GM23248 (cell line): ENCODE results near the gene LRBA. TPM values are rescaled to one million over a fixed set of nuclear protein-coding genes. Genes with fewer than 3 reads are reported as not detected.
A peak's percentile ranks its signal among the peaks of the same experiment; 100 is the strongest.

Source experiments
- DNase-seq: peaks from one replicate; pipeline ENCODE4 v3.0.0-alpha.2; 2015
- H2AFZ ChIP-seq: fragments of 200-600 bp; sonication (generic); 2 replicates; pipeline ENCODE4 v1.6.1; 2016; ENCODE audit warnings: antibody characterized with exemption
- H3F3A ChIP-seq: fragments of 200-600 bp; sonication (generic); 2 replicates; pipeline ENCODE4 v1.6.1; 2016; ENCODE audit warnings: mild to moderate bottlenecking, antibody characterized with exemption, mixed run types; ENCODE audit not compliant: insufficient read depth
- H3K27ac ChIP-seq: fragments of 200-600 bp; sonication (generic); 2 replicates; pipeline ENCODE4 v1.5.1; 2016; ENCODE audit warnings: mild to moderate bottlenecking
- H3K27me3 ChIP-seq: fragments of 200-600 bp; sonication (generic); replicated peaks from 2 replicates; pipeline ENCODE4 v1.6.1; 2016; ENCODE audit warnings: mild to moderate bottlenecking; ENCODE audit not compliant: insufficient read depth
- H3K36me3 ChIP-seq: fragments of 200-600 bp; sonication (generic); 2 replicates; pipeline ENCODE4 v1.6.1; 2016; ENCODE audit warnings: low read depth, mild to moderate bottlenecking
- H3K4me1 ChIP-seq: fragments of 200-600 bp; sonication (generic); 2 replicates; pipeline ENCODE4 v1.6.1; 2016; ENCODE audit warnings: mild to moderate bottlenecking; ENCODE audit not compliant: insufficient read depth
- H3K4me2 ChIP-seq: fragments of 200-600 bp; sonication (generic); one replicate; pipeline ENCODE4 v1.6.1; 2016; ENCODE audit warnings: mild to moderate bottlenecking; ENCODE audit not compliant: unreplicated experiment
- H3K4me3 ChIP-seq: fragments of 200-600 bp; sonication (generic); 2 replicates; pipeline ENCODE4 v1.5.1; 2016; ENCODE audit warnings: mild to moderate bottlenecking
- H3K79me2 ChIP-seq: fragments of 200-600 bp; sonication (generic); 2 replicates; pipeline ENCODE4 v1.6.1; 2016; ENCODE audit warnings: mild to moderate bottlenecking; ENCODE audit not compliant: insufficient read depth
- H3K9ac ChIP-seq: fragments of 200-600 bp; sonication (generic); 2 replicates; pipeline ENCODE4 v1.6.1; 2016; ENCODE audit warnings: mild to moderate bottlenecking
- H3K9me2 ChIP-seq: fragments of 200-600 bp; sonication (generic); 2 replicates; pipeline ENCODE4 v1.6.1; 2016; ENCODE audit warnings: mixed run types, mild to moderate bottlenecking, moderate library complexity; ENCODE audit not compliant: insufficient read depth
- H3K9me3 ChIP-seq: fragments of 200-600 bp; sonication (generic); one replicate; pipeline ENCODE4 v1.6.1; 2017; ENCODE audit warnings: low read depth
- H4K20me1 ChIP-seq: fragments of 200-600 bp; sonication (generic); 2 replicates; pipeline ENCODE4 v1.6.0; 2016; ENCODE audit not compliant: insufficient read depth
- EZH2 ChIP-seq: fragments of 200-600 bp; sonication (generic); IDR thresholded peaks from 2 replicates; pipeline ENCODE4 v1.6.1; 2018; ENCODE audit warnings: antibody characterized with exemption, mild to moderate bottlenecking; ENCODE audit not compliant: insufficient read depth, poor library complexity, severe bottlenecking
- EZH2phosphoT487 ChIP-seq: fragments of 200-600 bp; sonication (generic); IDR thresholded peaks from 2 replicates; pipeline ENCODE4 v1.6.1; 2018; ENCODE audit warnings: antibody characterized with exemption, moderate library complexity, mild to moderate bottlenecking, low read depth; ENCODE audit not compliant: insufficient read depth
- WGBS, 2 experiments: methylation state at CpG; one replicate each; pipeline ENCODE4 v1.1.6; 2015 to 2017; ENCODE audit warnings: low lambda C conversion rate in 2 of 2, low coverage in 1 of 2; ENCODE audit errors: missing lambda C conversion rate in 2 of 2; 5-methylcytosine and 5-hydroxymethylcytosine counted together
- in situ Hi-C: fragments of 300-500 bp; cut with MboI; formaldehyde crosslinking; loops from 2 replicates; pipeline ENCODE4 v1.15.0; 2020
- polyA plus RNA-seq: library from polyadenylated mRNA; unstranded; fragments of >200 nt; fragmentation: Nextera tagmentation; extraction: Ambion mirVana; gene quantifications from 2 replicates; pipeline ENCODE4 v1.2.1, GENCODE V29; 2016
- total RNA-seq: library from RNA; depleted of rRNA; stranded (reverse); fragments of >200 nt; shearing (Covaris generic); gene quantifications from 2 replicates; pipeline ENCODE4 v1.2.3, GENCODE V29; 2014

Gene LRBA
- total and polyA plus RNA-seq, 2 experiments from 2014 or later: 6.6 to 17.8 TPM

DNA sequence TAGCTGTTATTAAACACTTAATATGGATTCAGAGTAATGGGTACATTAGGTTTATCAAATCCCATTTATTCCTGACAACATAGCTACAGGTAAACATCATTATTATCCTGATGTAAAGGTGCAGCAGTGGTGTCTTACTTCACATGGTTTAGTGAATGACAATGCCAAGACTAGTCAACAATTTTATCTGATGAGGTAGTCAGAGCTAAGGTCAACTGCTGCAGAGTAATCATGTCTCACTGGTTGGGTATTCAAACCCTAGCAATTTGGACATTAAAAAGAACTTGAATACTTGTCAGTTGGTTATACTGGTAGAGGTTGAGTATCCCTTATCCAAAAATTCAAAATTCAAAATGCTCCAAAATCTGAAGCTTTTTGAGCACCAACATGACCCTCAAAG lies 315.5 kb downstream of the LRBA start:
- H3F3A ChIP-seq: no peaks in the 10 kb centered on the region
- H2AFZ ChIP-seq: no peak overlapping the region
- H3K4me1 ChIP-seq: no peaks in the 10 kb centered on the region
- H3K9me2 ChIP-seq: no peaks in the 10 kb centered on the region
- no peak overlapping the region for H3K4me2 ChIP-seq
- no peak overlapping the region for H3K4me3 ChIP-seq
- peak; percentile 2 for DNase-seq
- no peak overlapping the region for H3K9ac ChIP-seq
- H3K36me3 ChIP-seq: no peaks in the 10 kb centered on the region
- H4K20me1 ChIP-seq: no peaks in the 10 kb centered on the region
- in situ Hi-C loops: no loop called here
- H3K27me3 ChIP-seq: no peaks in the 10 kb centered on the region
- no peaks in the 10 kb centered on the region for H3K9me3 ChIP-seq
- no peak for TF ChIP-seq EZH2phosphoT487
- TF ChIP-seq EZH2: no peak
- no peaks in the 10 kb centered on the region for H3K79me2 ChIP-seq
- no peak overlapping the region for H3K27ac ChIP-seq

DNA sequence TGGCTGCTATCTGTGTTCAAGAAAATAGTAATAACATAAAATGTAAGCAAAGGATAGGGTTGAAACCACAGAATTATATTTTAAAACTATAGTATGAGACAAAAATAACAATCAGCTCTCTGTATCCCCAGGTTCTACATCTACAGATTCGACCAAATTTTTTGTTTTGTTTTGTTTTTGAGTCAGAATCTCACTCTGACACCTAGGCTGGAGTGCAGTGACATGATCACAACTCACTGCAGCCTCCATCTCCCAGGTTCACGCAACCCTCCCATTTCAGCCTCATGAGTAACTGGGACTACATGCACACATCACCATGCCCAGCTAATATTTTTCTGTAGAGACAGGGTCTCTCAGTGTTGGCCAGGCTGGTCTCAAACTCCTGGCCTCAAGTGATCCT lies 319.9 kb downstream of the LRBA start:
- H3K27me3 ChIP-seq: no peaks in the 10 kb centered on the region
- no peaks in the 10 kb centered on the region for H3K4me1 ChIP-seq
- H3K27ac ChIP-seq: no peak overlapping the region
- no peak overlapping the region for H3K9ac ChIP-seq
- no peaks in the 10 kb centered on the region for H3F3A ChIP-seq
- H2AFZ ChIP-seq: no peak overlapping the region
- H3K79me2 ChIP-seq: no peaks in the 10 kb centered on the region
- H3K9me2 ChIP-seq: no peaks in the 10 kb centered on the region
- in situ Hi-C loops: no loop called here
- no peaks in the 10 kb centered on the region for H4K20me1 ChIP-seq
- no peaks in the 10 kb centered on the region for H3K36me3 ChIP-seq
- no peaks in the 10 kb centered on the region for H3K9me3 ChIP-seq
- DNase-seq: no peak
- TF ChIP-seq EZH2 (no peak), EZH2phosphoT487 (no peak)
- no peak overlapping the region for H3K4me2 ChIP-seq
- 58 to 60% methylated on average over 2 of the region's 2 CpGs for WGBS, 2 experiments
- H3K4me3 ChIP-seq: no peak overlapping the region

DNA sequence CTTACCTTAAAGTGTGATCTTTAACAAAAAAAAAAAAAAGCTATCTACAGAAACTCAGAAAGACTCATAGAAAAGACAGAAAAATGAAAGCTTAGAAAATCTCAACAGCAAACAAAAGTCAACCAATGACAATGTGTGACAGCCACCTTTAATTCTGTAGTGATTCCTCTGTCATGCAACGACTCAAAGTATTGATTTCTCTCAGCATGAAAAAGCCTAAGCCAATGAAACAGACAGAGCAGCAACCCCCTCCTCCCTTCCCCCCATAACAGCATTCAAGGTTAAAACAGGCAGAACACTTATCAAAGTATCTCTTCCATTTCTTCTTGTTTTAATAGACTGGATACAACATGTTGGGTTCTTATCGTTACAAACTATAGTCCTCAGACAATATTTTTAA lies 320.6 kb downstream of the LRBA start:
- Histone ChIP-seq H3K36me3 (no peaks in the 10 kb centered on the region), H4K20me1 (no peaks in the 10 kb centered on the region), H3K27me3 (no peaks in the 10 kb centered on the region), H3K27ac (no peak overlapping the region), H2AFZ (no peak overlapping the region), H3K9me2 (no peaks in the 10 kb centered on the region), H3F3A (no peaks in the 10 kb centered on the region), H3K4me3 (no peak overlapping the region), H3K4me1 (no peaks in the 10 kb centered on the region), H3K4me2 (no peak overlapping the region), H3K9ac (no peak overlapping the region), H3K9me3 (no peaks in the 10 kb centered on the region), H3K79me2 (no peaks in the 10 kb centered on the region)
- in situ Hi-C loops: no loop called here
- TF ChIP-seq EZH2 (no peak), EZH2phosphoT487 (no peak)
- DNase-seq: no peak
- 60 to 69% methylated on average over 2 of the region's 2 CpGs for WGBS, 2 experiments

DNA sequence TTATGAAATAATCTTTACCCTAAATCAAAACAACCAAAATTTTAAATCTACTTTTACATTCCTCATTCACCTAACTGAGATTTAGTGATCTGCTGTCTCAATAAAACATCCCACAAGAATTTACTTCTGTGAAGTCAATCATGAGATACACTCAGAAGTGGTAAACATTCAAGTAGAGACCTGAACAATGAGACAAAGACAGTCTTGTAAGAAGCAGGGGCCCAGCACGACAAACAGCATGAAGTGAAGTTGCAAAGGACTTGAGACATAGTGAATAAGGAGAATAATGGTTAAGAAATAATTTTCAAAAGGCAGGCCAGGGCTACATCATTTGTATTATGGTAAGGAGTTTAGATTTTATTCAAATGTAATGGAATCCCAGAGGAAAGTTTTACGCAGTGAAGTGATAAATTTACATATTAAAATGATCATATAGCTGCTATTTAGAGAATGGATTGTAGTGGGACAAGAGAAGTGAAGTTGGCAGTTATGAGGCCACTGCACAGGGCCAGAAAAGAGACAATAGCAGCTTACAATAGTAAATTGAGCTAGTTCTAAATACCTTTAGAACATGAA lies 331.2 kb downstream of the LRBA start:
- Histone ChIP-seq H3K27me3 (no peaks in the 10 kb centered on the region), H3K27ac (no peak overlapping the region), H3K79me2 (no peaks in the 10 kb centered on the region), H3K4me3 (no peak overlapping the region), H3F3A (no peaks in the 10 kb centered on the region), H3K4me1 (no peaks in the 10 kb centered on the region), H3K9me2 (no peaks in the 10 kb centered on the region), H3K4me2 (no peak overlapping the region), H4K20me1 (no peaks in the 10 kb centered on the region), H3K9me3 (no peaks in the 10 kb centered on the region), H3K36me3 (no peaks in the 10 kb centered on the region), H2AFZ (no peak overlapping the region), H3K9ac (no peak overlapping the region)
- no peak for TF ChIP-seq EZH2phosphoT487
- TF ChIP-seq EZH2: no peak
- 69 to 74% methylated on average over 2 of the region's 2 CpGs for WGBS, 2 experiments
- DNase-seq: no peak
- in situ Hi-C loops: no loop called here

DNA sequence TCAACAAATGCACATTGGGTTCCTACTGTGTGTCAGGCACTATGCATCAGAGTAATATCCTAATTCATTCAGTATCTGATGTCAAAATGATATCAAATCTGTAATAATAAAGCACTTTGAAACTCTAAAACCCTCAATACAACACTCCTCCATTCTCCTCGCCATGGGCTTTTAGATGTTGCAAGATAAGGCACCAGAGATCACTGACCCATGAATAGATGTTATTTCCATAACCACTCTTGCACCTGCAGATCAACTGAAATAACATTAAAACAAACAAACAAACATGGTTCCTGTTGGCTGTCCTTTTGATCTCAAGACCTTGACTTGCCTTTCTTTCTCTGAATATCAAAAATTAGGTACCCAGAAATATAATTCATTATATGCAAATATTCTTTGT lies 333.0 kb downstream of the LRBA start:
- Histone ChIP-seq H3K27ac (no peak overlapping the region), H3K4me3 (no peak overlapping the region), H3K9me3 (no peaks in the 10 kb centered on the region), H3K9me2 (no peaks in the 10 kb centered on the region), H2AFZ (no peak overlapping the region), H4K20me1 (no peaks in the 10 kb centered on the region), H3K4me1 (no peaks in the 10 kb centered on the region), H3K36me3 (no peaks in the 10 kb centered on the region), H3K9ac (no peak overlapping the region), H3K4me2 (no peak overlapping the region), H3K79me2 (no peaks in the 10 kb centered on the region), H3K27me3 (no peaks in the 10 kb centered on the region), H3F3A (no peaks in the 10 kb centered on the region)
- in situ Hi-C loops: no loop called here
- WGBS, 2 experiments: 83 to 92% methylated on average over 1 of the region's 1 CpG
- no peak for TF ChIP-seq EZH2
- no peak for TF ChIP-seq EZH2phosphoT487
- no peak for DNase-seq
